HEK293T (cell line): ENCODE results near the gene ISM1.

Experiments
- CTCF ChIA-PET: fragments of 350-600 bp; formaldehyde crosslinking; extraction: SDS; loops from one replicate; lab custom pipeline; 2021; ENCODE audit warnings: antibody characterized with exemption, inconsistent platforms; lab: Yijun Ruan, JAX
- POLR2A ChIA-PET: fragments of 350-600 bp; formaldehyde crosslinking; extraction: SDS; loops from one replicate; lab custom pipeline; 2020; ENCODE audit warnings: antibody characterized with exemption, inconsistent platforms; lab: Yijun Ruan, JAX
- DNase-seq: peaks from one replicate; pipeline ENCODE4 v3.0.0; 2012; ENCODE audit warnings: mixed read lengths; ENCODE audit errors: extremely low spot score
- ARNT ChIP-seq: fragments of 450-650 bp; IDR thresholded peaks from 2 replicates; pipeline ENCODE4 v1.6.1; 2017; ENCODE audit warnings: mild to moderate bottlenecking
- BHLHE40 ChIP-seq: fragments of 450-650 bp; IDR thresholded peaks from 2 replicates; pipeline ENCODE4 v1.6.1; 2016; ENCODE audit warnings: mild to moderate bottlenecking, moderate library complexity, borderline replicate concordance
- CTBP1 ChIP-seq: fragments of 450-650 bp; IDR thresholded peaks from 2 replicates; pipeline ENCODE4 v1.6.1; 2016; ENCODE audit warnings: borderline replicate concordance
- ELF4 ChIP-seq: fragments of 450-650 bp; IDR thresholded peaks from 2 replicates; pipeline ENCODE4 v1.6.1; 2017; ENCODE audit warnings: antibody characterized with exemption
- FOXA1 ChIP-seq: fragments of 450-650 bp; IDR thresholded peaks from 2 replicates; pipeline ENCODE4 v1.6.1; 2016; ENCODE audit warnings: mild to moderate bottlenecking
- FOXK2 ChIP-seq: fragments of 450-650 bp; IDR thresholded peaks from 2 replicates; pipeline ENCODE4 v1.6.1; 2016; ENCODE audit warnings: mild to moderate bottlenecking
- FOXM1 ChIP-seq: fragments of 450-650 bp; IDR thresholded peaks from 2 replicates; pipeline ENCODE4 v1.6.1; 2017; ENCODE audit warnings: mild to moderate bottlenecking, borderline replicate concordance
- HDGF ChIP-seq: fragments of 450-650 bp; IDR thresholded peaks from 2 replicates; pipeline ENCODE4 v1.6.1; 2017; ENCODE audit warnings: antibody characterized with exemption, borderline replicate concordance
- L3MBTL2 ChIP-seq: fragments of 450-650 bp; conservative IDR thresholded peaks from 2 replicates; pipeline ENCODE4 v1.6.1; 2016; ENCODE audit warnings: mild to moderate bottlenecking
- LEF1 ChIP-seq: fragments of 450-650 bp; IDR thresholded peaks from 2 replicates; pipeline ENCODE4 v1.6.1; 2017; ENCODE audit warnings: mild to moderate bottlenecking, borderline replicate concordance
- NFRKB ChIP-seq: fragments of 450-650 bp; IDR thresholded peaks from 2 replicates; pipeline ENCODE4 v1.6.1; 2016; ENCODE audit warnings: mild to moderate bottlenecking, moderate library complexity
- SP1 ChIP-seq: fragments of 450-650 bp; IDR thresholded peaks from 2 replicates; pipeline ENCODE4 v1.6.1; 2017
- SUZ12 ChIP-seq: fragments of 450-650 bp; IDR thresholded peaks from 2 replicates; pipeline ENCODE4 v1.6.1; 2016; ENCODE audit warnings: mild to moderate bottlenecking
- TARDBP ChIP-seq: fragments of 450-650 bp; IDR thresholded peaks from 2 replicates; pipeline ENCODE4 v1.6.1; 2016
- ZNF384 ChIP-seq: fragments of 450-650 bp; IDR thresholded peaks from 2 replicates; pipeline ENCODE4 v1.6.1; 2016
- TF ChIP-seq, protein P1 (sequence below): fragments of 450-650 bp; IDR thresholded peaks from 2 replicates; pipeline ENCODE4 v1.6.1; 2016

ISM1 gene

DNA sequence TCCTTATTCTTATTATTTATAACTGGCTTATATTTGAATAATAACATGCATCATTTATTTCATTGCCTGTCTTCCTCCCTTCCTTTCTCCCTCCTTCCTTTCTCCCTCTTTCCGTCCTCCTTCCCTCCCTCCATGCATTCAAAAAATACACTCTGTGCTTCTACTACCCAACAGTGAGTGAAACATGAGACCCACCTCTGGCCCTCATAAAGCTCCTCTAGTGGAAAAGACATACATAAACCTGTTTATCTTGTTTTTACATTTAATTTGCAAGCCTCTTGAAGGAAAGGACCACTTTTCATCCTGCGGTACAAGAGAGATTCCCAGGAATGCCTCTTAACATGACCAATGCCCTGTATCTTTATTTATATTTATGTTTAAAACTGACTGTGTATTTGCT lies 21.8 kb upstream of the ISM1 start:
- ChIA-PET POLR2A (no interaction called here), CTCF (no interaction called here)
- peak; percentile 16 for DNase-seq
- TF ChIP-seq L3MBTL2 (no peak), ARNT (no peak), FOXM1 (no peak), SUZ12 (no peak), ZNF384 (peak; percentile 60; the same call in 1 of the 2 replicates), BHLHE40 (no peak)
- TF ChIP-seq, protein P1, sequence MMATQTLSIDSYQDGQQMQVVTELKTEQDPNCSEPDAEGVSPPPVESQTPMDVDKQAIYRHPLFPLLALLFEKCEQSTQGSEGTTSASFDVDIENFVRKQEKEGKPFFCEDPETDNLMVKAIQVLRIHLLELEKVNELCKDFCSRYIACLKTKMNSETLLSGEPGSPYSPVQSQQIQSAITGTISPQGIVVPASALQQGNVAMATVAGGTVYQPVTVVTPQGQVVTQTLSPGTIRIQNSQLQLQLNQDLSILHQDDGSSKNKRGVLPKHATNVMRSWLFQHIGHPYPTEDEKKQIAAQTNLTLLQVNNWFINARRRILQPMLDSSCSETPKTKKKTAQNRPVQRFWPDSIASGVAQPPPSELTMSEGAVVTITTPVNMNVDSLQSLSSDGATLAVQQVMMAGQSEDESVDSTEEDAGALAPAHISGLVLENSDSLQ: no peak

DNA sequence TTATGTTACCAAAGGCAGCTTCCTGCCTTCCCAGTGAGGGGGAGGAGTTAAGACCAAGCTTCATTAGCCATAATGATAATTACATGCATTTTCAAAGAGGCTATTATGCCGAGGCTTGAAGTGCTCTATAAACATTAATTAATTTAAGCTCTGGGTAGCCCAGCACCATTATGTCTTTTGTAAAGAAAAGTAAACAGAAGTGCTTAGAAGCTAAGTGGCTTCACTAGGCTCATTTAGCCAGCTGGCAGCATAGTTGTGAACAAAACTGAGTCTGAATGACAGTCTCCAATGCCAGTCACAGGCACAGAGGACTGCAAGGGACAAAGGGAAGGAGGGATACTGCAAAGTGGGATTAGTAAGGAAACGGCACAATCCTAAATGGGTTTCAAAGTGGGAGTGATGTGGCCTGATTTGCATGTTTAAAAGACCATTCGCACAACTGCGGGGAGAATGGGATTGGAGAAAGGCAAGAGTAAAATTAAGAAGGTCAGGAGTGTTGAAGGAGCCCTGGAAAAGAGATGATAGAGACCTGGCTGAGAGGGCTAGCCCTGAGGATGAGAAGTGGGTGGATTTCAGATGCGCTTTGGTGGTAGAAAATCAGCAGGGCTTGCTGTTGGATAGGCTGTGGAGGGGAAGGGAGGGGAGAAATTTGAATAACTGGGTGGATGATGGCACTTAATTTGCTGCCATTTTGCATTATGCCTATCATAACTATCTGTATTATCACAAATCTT lies 20.1 kb upstream of the ISM1 start:
- DNase-seq: no peak
- POLR2A ChIA-PET: no interaction called here
- CTCF ChIA-PET: no interaction called here
- no peak for TF ChIP-seq TARDBP
- TF ChIP-seq ZNF384: no peak
- TF ChIP-seq SUZ12: no peak
- TF ChIP-seq SP1: no peak
- TF ChIP-seq FOXM1: no peak
- no peak for TF ChIP-seq FOXK2
- TF ChIP-seq, protein P1: no peak
- TF ChIP-seq L3MBTL2: no peak
- no peak for TF ChIP-seq ARNT
- TF ChIP-seq CTBP1: no peak
- TF ChIP-seq LEF1: no peak
- no peak for TF ChIP-seq BHLHE40
- TF ChIP-seq HDGF: no peak
- TF ChIP-seq ELF4: no peak
- no peak for TF ChIP-seq FOXA1
- no peak for TF ChIP-seq NFRKB

DNA sequence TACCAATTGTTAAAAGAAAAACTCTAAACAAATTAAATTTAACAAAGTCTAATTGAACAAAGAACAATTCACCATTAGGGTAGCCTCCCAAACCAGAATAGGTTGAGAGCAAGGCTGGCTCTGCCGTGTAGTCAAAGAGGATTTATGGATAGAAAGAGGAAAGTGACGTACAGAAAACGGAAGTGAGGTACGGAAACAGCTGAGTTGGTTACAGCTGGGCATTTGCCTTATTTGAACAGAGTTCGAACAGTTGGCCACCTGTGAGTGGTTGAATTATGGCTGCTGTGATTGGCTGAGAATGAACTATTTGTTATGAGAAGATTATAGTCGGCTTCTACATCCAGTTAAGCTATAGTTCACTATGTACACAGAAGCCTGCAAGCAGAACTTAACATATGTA lies 18.5 kb upstream of the ISM1 start:
- POLR2A ChIA-PET: no interaction called here
- CTCF ChIA-PET: no interaction called here
- DNase-seq: no peak
- no peak for TF ChIP-seq LEF1
- no peak for TF ChIP-seq ARNT
- no peak for TF ChIP-seq SUZ12
- TF ChIP-seq FOXK2: no peak
- no peak for TF ChIP-seq NFRKB
- TF ChIP-seq SP1: no peak
- TF ChIP-seq ZNF384: no peak

- TF ChIP-seq ARNT (no peak), FOXK2 (no peak), TARDBP (no peak), FOXM1 (no peak), ZNF384 (no peak), BHLHE40 (no peak), HDGF (no peak), ELF4 (no peak), CTBP1 (no peak), SP1 (no peak), L3MBTL2 (no peak), FOXA1 (no peak), SUZ12 (no peak), LEF1 (no peak), NFRKB (no peak)
- TF ChIP-seq, protein P1: no peak
- CTCF ChIA-PET: no interaction called here
- POLR2A ChIA-PET: no interaction called here
- no peak for DNase-seq
These were observed 15.6 kb upstream of the ISM1 start for GRCh38 chr20:13205425-13205824.

DNA sequence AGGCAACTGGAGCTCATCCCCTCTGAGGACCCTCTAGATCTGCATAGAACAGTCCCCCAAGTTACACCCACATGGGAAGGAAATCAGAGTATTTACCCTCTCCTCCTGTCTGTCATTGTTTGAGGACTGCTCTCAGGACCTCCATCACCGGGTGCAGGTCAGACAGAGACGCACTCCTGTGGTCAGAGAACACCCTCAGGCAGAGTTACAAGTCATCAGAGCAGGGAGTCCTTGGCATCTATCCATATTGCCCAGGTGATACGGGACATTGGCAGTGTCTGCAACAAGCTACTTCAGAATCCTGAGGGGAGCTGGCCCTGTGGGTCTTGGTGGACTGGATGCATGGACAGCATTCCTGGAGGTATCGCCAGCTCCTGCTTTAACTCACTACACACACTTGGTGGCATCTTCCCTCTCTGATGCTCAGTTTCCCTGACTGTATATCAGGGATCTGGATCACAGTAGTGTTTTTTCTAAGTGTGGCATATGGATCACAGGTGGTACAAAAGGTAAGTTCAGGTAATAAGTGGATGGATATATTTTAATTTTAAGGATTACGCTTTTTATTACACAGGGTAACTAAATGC lies 15.1 kb upstream of the ISM1 start:
- TF ChIP-seq L3MBTL2: no peak
- TF ChIP-seq ARNT: no peak
- no peak for TF ChIP-seq FOXK2
- TF ChIP-seq ELF4: no peak
- no peak for TF ChIP-seq SUZ12
- TF ChIP-seq ZNF384: no peak
- no peak for TF ChIP-seq LEF1
- TF ChIP-seq, protein P1: no peak
- no peak for TF ChIP-seq CTBP1
- TF ChIP-seq FOXM1: no peak
- no peak for TF ChIP-seq HDGF
- no peak for TF ChIP-seq SP1
- POLR2A ChIA-PET: no interaction called here
- DNase-seq: no peak
- CTCF ChIA-PET: no interaction called here

DNA sequence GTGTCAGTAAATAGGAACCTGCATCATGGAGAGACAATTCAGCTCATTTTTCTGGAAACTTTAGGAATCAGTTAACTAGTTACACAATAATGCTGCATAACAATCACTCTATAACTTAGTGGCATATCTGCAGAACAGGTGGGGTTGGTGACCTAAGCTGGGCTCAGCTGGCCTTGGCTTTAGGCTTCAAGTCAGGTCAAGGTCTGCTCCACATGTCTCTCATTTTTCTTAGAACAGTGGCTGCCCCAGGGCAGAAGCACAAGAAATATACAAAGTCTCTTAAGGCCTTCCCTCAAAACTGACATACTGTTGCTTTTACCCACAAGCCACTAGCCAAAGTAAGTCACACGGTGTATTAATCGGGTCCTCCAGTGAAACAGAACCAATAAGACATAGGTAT lies 14.1 kb upstream of the ISM1 start:
- ChIA-PET CTCF (no interaction called here), POLR2A (no interaction called here)
- TF ChIP-seq CTBP1 (no peak), SP1 (no peak), ARNT (no peak), ZNF384 (no peak), NFRKB (no peak), FOXM1 (no peak), FOXA1 (no peak), L3MBTL2 (no peak), FOXK2 (no peak)
- no peak for DNase-seq
